ENCODE measurements around the gene RPS24. TPM values are rescaled to one million over a fixed set of nuclear protein-coding genes. Genes with fewer than 3 reads are reported as not detected.

Gene RPS24
- total and polyA plus RNA-seq, 2 experiments from 2014 or later, result 2,362 to 3,638 TPM

GRCh38 chr10:78015546-78015945, 18.1 kb upstream of the RPS24 start (continued):
- TF ChIP-seq EZH2 (IDR thresholded peaks at IDR 0.05; ENCODE audit: low read depth, unreplicated experiment), result no peak
- TF ChIP-seq EZH2phosphoT487 (IDR thresholded peaks at IDR 0.05; ENCODE audit: unreplicated experiment), result no peak
- TF ChIP-seq POLR2AphosphoS5 (IDR thresholded peaks at IDR 0.05; ENCODE audit: low read depth), result no peak
- TF ChIP-seq ETS1 (IDR thresholded peaks at IDR 0.05), result no peak
- no peak for TF ChIP-seq REST (IDR thresholded peaks at IDR 0.05; ENCODE audit: unreplicated experiment)

- Histone ChIP-seq H3K27ac (ENCODE audit: low read depth) (no peak overlapping the region), H3K79me2 (replicated peaks; ENCODE audit: insufficient read depth) (no peaks in the 10 kb centered on the region), H3K4me3 (no peak overlapping the region), H3K4me2 (no peak overlapping the region), H3K4me1 (ENCODE audit: insufficient read depth) (no peaks in the 10 kb centered on the region), H2AFZ (no peak overlapping the region), H3F3A (replicated peaks; ENCODE audit: low read depth) (no peaks in the 10 kb centered on the region), H3K9me2 (ENCODE audit: insufficient read depth) (no peaks in the 10 kb centered on the region), H3K27me3 (ENCODE audit: insufficient read depth) (no peaks in the 10 kb centered on the region), H4K20me1 (replicated peaks; ENCODE audit: insufficient read depth) (peaks cover 9% of the 10 kb centered on the region; the same call in 1 of the 2 replicates), H3K36me3 (ENCODE audit: insufficient read depth) (peaks cover 93% of the 10 kb centered on the region)
- Mint-ChIP-seq H3K36me3 (ENCODE audit: low read depth) (peaks cover 91% of the 10 kb centered on the region), H3K27me3 (ENCODE audit: insufficient read depth, low read depth, poor library complexity) (peaks cover 2% of the 10 kb centered on the region), H3K4me3 (no peak overlapping the region), H3K9me3 (no peaks in the 10 kb centered on the region), H3K27ac (no peak overlapping the region), H3K4me1 (no peaks in the 10 kb centered on the region)
- TF ChIP-seq ZNF462 (CRISPR knock-in tag; IDR thresholded peaks at IDR 0.05), result no peak
- no peak for TF ChIP-seq CREB1 (CRISPR knock-in tag; IDR thresholded peaks at IDR 0.05; ENCODE audit: low read depth)
- no peak for TF ChIP-seq STAT1 (IDR thresholded peaks at IDR 0.05; ENCODE audit: unreplicated experiment)
- TF ChIP-seq JUNB (IDR thresholded peaks at IDR 0.05; ENCODE audit: unreplicated experiment), result no peak
- no peak for TF ChIP-seq ETS1 (IDR thresholded peaks at IDR 0.05)
- TF ChIP-seq NANOG (IDR thresholded peaks at IDR 0.05; ENCODE audit: borderline replicate concordance), result no peak
- no peak for TF ChIP-seq ZNF331 (CRISPR knock-in tag; IDR thresholded peaks at IDR 0.05; ENCODE audit: low read depth)
- TF ChIP-seq POLR2AphosphoS5 (IDR thresholded peaks at IDR 0.05; ENCODE audit: low read depth), result no peak
- TF ChIP-seq ZNF114 (CRISPR knock-in tag; IDR thresholded peaks at IDR 0.05), result no peak
- no peak for DNase-seq (ENCODE audit: low spot score)
- ATAC-seq, result no peak
Observed at GRCh38 chr10:78017856-78018255, 15.8 kb upstream of the RPS24 start.
